Liver (tissue), 9 donors: Measurements from ENCODE around the gene TRAFD1. TPM values are rescaled to one million over a fixed set of nuclear protein-coding genes. Genes with fewer than 3 reads are reported as not detected.

Source experiments
- DNase-seq: peaks from one replicate; pipeline ENCODE4 v3.0.0-alpha.2; 2017; ENCODE audit warnings: low spot score
- H3K27ac ChIP-seq, 2 donors: one replicate each; pipeline ENCODE4 v1.7.0; 2013; ENCODE audit warnings: inconsistent platforms in 2 of 2, low read length in 2 of 2, control low read depth in 1 of 2, low read depth in 1 of 2, mild to moderate bottlenecking in 1 of 2
- H3K27me3 ChIP-seq, 4 donors: one replicate each; pipeline versions ENCODE4 v1.6.1 to v1.7.0; 2013; ENCODE audit warnings: low read length in 3 of 4, inconsistent platforms in 1 of 4, mild to moderate bottlenecking in 1 of 4, moderate library complexity in 1 of 4; ENCODE audit not compliant: control insufficient read depth in 4 of 4, insufficient read depth in 4 of 4
- H3K36me3 ChIP-seq, 4 donors: one replicate each; pipeline versions ENCODE4 v1.6.1 to v1.7.0; 2013; ENCODE audit warnings: low read length in 3 of 4, mild to moderate bottlenecking in 3 of 4, low read depth in 1 of 4, moderate library complexity in 1 of 4; ENCODE audit not compliant: control insufficient read depth in 4 of 4, insufficient read depth in 3 of 4
- H3K4me1 ChIP-seq, 4 donors: one replicate each; pipeline versions ENCODE4 v1.6.1 to v1.7.0; 2013; ENCODE audit warnings: low read length in 3 of 4, mild to moderate bottlenecking in 3 of 4, moderate library complexity in 1 of 4; ENCODE audit not compliant: control insufficient read depth in 4 of 4, insufficient read depth in 4 of 4
- H3K4me3 ChIP-seq, 3 donors: one replicate each; pipeline versions ENCODE4 v1.6.1 to v1.7.0; 2013; ENCODE audit warnings: low read length in 3 of 3, control low read depth in 1 of 3, low read depth in 1 of 3, mild to moderate bottlenecking in 1 of 3
- H3K9ac ChIP-seq, 2 donors: one replicate each; pipeline ENCODE4 v1.7.0; 2013; ENCODE audit warnings: low read length in 2 of 2, mild to moderate bottlenecking in 2 of 2, moderate library complexity in 2 of 2, control low read depth in 1 of 2, low read depth in 1 of 2
- H3K9me3 ChIP-seq, 4 donors: one replicate each; pipeline versions ENCODE4 v1.6.1 to v1.7.0; 2013; ENCODE audit warnings: low read length in 3 of 4; ENCODE audit not compliant: control insufficient read depth in 4 of 4
- ATF3 ChIP-seq: IDR thresholded peaks from 2 replicates; pipeline ENCODE4 v1.6.1; 2016; ENCODE audit warnings: antibody characterized with exemption
- EGR1 ChIP-seq, 2 donors: IDR thresholded peaks; 2 replicates each; pipeline ENCODE4 v1.6.1; 2016 to 2018; ENCODE audit warnings: antibody characterized with exemption in 2 of 2, low read depth in 2 of 2
- FOXA1 ChIP-seq: IDR thresholded peaks from 2 replicates; pipeline ENCODE4 v1.6.1; 2016; ENCODE audit warnings: antibody characterized with exemption
- FOXA2 ChIP-seq: IDR thresholded peaks from 2 replicates; pipeline ENCODE4 v1.6.1; 2016; ENCODE audit warnings: antibody characterized with exemption
- GABPA ChIP-seq, 2 donors: IDR thresholded peaks in 1 of 2; conservative IDR thresholded peaks in 1 of 2; 2 replicates each; pipeline ENCODE4 v1.6.1; 2016; ENCODE audit warnings: antibody characterized with exemption in 2 of 2, mild to moderate bottlenecking in 1 of 2, moderate library complexity in 1 of 2
- HNF4A ChIP-seq, 2 donors: conservative IDR thresholded peaks; 2 replicates each; pipeline ENCODE4 v1.6.1; 2016; ENCODE audit warnings: antibody characterized with exemption in 2 of 2, mild to moderate bottlenecking in 2 of 2
- HNF4G ChIP-seq: IDR thresholded peaks from 2 replicates; pipeline ENCODE4 v1.6.1; 2016; ENCODE audit warnings: antibody characterized with exemption
- JUND ChIP-seq, 2 donors: IDR thresholded peaks; 2 replicates each; pipeline ENCODE4 v1.6.1; 2016; ENCODE audit warnings: antibody characterized with exemption in 2 of 2
- MAX ChIP-seq: IDR thresholded peaks from 2 replicates; pipeline ENCODE4 v1.6.1; 2016; ENCODE audit warnings: antibody characterized with exemption
- NR2F2 ChIP-seq: IDR thresholded peaks from 2 replicates; pipeline ENCODE4 v1.6.1; 2016; ENCODE audit warnings: antibody characterized with exemption
- RAD21 ChIP-seq, 2 donors: IDR thresholded peaks; 2 replicates each; pipeline ENCODE4 v1.6.1; 2016; ENCODE audit warnings: antibody characterized with exemption in 2 of 2, mild to moderate bottlenecking in 2 of 2
- RXRA ChIP-seq, 2 donors: IDR thresholded peaks; 2 replicates each; pipeline ENCODE4 v1.6.1; 2017 to 2018; ENCODE audit warnings: antibody characterized with exemption in 2 of 2, mild to moderate bottlenecking in 1 of 2
- SP1 ChIP-seq: IDR thresholded peaks from 2 replicates; pipeline ENCODE4 v1.6.1; 2018; ENCODE audit warnings: antibody characterized with exemption, mild to moderate bottlenecking
- TAF1 ChIP-seq: conservative IDR thresholded peaks from 2 replicates; pipeline ENCODE4 v1.6.1; 2016; ENCODE audit warnings: antibody characterized with exemption, mild to moderate bottlenecking
- YY1 ChIP-seq: IDR thresholded peaks from 2 replicates; pipeline ENCODE4 v1.6.1; 2016; ENCODE audit warnings: antibody characterized with exemption, mild to moderate bottlenecking
- ZBTB33 ChIP-seq: IDR thresholded peaks from 2 replicates; pipeline ENCODE4 v1.6.1; 2016; ENCODE audit warnings: antibody characterized with exemption
- WGBS: extraction: QIAGEN DNeasy Blood & Tissue Kit; methylation state at CpG from one replicate; pipeline ENCODE4 v1.1.7; 2013; 5-methylcytosine and 5-hydroxymethylcytosine counted together
- polyA plus RNA-seq, 2 donors: library from polyadenylated mRNA; stranded (reverse) in 1 of 2; unstranded in 1 of 2; fragments of 200-250 nt in 1 of 2; fragments of >200 nt in 1 of 2; fragmentation: Nextera tagmentation in 1 of 2; extraction: Ambion mirVana in 1 of 2; gene quantifications; one replicate each; pipeline versions ENCODE4 v1.2.1 to v1.2.3, GENCODE V29; 2013 to 2015
- total RNA-seq, 2 donors: library from RNA; depleted of rRNA; stranded (reverse); fragments of >200 nt; gene quantifications; one replicate each; pipeline ENCODE4 v1.2.3, GENCODE V29; 2014
- TF ChIP-seq, protein P1 (sequence below): fragments of 150-350 bp; IDR thresholded peaks from 2 replicates; pipeline ENCODE4 v1.5.1; 2017; ENCODE audit warnings: improper control_type of control experiment, low read depth, low read length; ENCODE audit not compliant: missing input control
- TF ChIP-seq, protein P2 (sequence below): IDR thresholded peaks from 2 replicates; pipeline ENCODE4 v1.6.1; 2016; ENCODE audit warnings: antibody characterized with exemption, mild to moderate bottlenecking
- donor health status: healthy.
- donor health status: healthy.
- donor health status: healthy.
- donor health status: healthy.
- donor health status: healthy.

TRAFD1 gene
- total and polyA plus RNA-seq, 4 donors, result 7.0 to 19.3 (median 13.2) TPM

- TF ChIP-seq, protein P1, sequence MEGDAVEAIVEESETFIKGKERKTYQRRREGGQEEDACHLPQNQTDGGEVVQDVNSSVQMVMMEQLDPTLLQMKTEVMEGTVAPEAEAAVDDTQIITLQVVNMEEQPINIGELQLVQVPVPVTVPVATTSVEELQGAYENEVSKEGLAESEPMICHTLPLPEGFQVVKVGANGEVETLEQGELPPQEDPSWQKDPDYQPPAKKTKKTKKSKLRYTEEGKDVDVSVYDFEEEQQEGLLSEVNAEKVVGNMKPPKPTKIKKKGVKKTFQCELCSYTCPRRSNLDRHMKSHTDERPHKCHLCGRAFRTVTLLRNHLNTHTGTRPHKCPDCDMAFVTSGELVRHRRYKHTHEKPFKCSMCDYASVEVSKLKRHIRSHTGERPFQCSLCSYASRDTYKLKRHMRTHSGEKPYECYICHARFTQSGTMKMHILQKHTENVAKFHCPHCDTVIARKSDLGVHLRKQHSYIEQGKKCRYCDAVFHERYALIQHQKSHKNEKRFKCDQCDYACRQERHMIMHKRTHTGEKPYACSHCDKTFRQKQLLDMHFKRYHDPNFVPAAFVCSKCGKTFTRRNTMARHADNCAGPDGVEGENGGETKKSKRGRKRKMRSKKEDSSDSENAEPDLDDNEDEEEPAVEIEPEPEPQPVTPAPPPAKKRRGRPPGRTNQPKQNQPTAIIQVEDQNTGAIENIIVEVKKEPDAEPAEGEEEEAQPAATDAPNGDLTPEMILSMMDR, result no peak
Measured at GRCh38 chr12:112184056-112184887, 58.9 kb downstream of the TRAFD1 start (continued).

DNA sequence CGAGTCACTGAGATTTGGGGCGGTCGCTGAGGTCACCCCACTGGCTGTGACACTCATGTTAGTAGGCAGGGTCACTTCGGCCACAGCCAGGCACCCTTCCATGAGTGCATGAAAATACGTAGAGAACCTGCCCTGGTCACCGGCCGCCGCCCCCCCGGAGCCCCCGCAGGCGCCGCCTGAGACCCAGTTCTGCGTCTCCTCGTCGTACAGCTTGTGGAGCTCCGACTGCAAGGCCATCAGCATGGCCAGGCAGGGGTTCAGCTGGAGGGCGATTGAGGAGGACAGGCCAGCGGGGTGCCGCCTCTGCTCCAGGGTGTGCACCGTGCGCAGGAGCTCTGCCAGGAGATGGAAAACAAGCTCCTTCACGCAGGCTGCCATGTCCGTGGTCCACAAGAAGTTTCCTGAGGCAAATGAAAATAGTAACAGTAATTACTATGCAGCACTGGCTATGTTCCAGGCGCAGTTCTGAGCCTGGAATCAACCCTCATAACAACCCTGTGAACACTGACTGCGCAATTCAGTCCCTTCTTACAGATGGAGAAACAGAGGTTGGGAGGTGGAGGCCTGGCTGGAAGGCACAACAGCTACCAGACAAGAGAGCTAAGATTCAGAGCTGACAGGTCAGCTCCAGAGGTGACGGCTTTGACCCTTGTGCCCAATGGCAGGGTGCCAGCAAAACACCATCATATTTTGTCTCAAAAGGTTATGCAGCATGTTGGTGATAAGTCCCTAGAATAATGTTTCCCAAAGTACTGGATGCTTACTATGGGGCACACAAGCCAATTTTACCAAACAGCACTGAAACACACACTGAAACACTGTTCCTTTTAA, 59.9 kb downstream of the TRAFD1 start:
- H3K27ac ChIP-seq, result no peak overlapping the region
- no peaks in the 10 kb centered on the region for H3K27me3 ChIP-seq
- H3K9ac ChIP-seq, result no peak overlapping the region
- H3K36me3 ChIP-seq, result peaks cover 6 to 30% (median 18%) of the 10 kb centered on the region in 4 donors
- H3K4me3 ChIP-seq, result no peak overlapping the region
- WGBS, result 93% methylated on average over 26 of the region's 26 CpGs
- TF ChIP-seq, protein P1, result no peak
- TF ChIP-seq FOXA1 (no peak), RAD21 (IDR thresholded peaks at IDR 0.05) (no peak), MAX (no peak), ZBTB33 (no peak), HNF4A (conservative IDR thresholded peaks at IDR 0.05) (no peak), YY1 (no peak), ATF3 (no peak), FOXA2 (no peak), GABPA (IDR thresholded peaks at IDR 0.05 in 1 of 2, conservative IDR thresholded peaks at IDR 0.05 in 1 of 2) (no peak), EGR1 (IDR thresholded peaks at IDR 0.05; ENCODE audit: low read depth in 2 of 2) (no peak), RXRA (IDR thresholded peaks at IDR 0.05) (no peak), SP1 (no peak), HNF4G (no peak), JUND (IDR thresholded peaks at IDR 0.05) (no peak), TAF1 (no peak), NR2F2 (no peak)
- TF ChIP-seq, protein P2, sequence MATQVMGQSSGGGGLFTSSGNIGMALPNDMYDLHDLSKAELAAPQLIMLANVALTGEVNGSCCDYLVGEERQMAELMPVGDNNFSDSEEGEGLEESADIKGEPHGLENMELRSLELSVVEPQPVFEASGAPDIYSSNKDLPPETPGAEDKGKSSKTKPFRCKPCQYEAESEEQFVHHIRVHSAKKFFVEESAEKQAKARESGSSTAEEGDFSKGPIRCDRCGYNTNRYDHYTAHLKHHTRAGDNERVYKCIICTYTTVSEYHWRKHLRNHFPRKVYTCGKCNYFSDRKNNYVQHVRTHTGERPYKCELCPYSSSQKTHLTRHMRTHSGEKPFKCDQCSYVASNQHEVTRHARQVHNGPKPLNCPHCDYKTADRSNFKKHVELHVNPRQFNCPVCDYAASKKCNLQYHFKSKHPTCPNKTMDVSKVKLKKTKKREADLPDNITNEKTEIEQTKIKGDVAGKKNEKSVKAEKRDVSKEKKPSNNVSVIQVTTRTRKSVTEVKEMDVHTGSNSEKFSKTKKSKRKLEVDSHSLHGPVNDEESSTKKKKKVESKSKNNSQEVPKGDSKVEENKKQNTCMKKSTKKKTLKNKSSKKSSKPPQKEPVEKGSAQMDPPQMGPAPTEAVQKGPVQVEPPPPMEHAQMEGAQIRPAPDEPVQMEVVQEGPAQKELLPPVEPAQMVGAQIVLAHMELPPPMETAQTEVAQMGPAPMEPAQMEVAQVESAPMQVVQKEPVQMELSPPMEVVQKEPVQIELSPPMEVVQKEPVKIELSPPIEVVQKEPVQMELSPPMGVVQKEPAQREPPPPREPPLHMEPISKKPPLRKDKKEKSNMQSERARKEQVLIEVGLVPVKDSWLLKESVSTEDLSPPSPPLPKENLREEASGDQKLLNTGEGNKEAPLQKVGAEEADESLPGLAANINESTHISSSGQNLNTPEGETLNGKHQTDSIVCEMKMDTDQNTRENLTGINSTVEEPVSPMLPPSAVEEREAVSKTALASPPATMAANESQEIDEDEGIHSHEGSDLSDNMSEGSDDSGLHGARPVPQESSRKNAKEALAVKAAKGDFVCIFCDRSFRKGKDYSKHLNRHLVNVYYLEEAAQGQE, result no peak
- no peaks in the 10 kb centered on the region for H3K9me3 ChIP-seq
- no peak for DNase-seq
- peaks cover 0 to 5% (median 3%) of the 10 kb centered on the region in 4 donors for H3K4me1 ChIP-seq
